Measurements from ENCODE around the gene KCNH1.

DNA sequence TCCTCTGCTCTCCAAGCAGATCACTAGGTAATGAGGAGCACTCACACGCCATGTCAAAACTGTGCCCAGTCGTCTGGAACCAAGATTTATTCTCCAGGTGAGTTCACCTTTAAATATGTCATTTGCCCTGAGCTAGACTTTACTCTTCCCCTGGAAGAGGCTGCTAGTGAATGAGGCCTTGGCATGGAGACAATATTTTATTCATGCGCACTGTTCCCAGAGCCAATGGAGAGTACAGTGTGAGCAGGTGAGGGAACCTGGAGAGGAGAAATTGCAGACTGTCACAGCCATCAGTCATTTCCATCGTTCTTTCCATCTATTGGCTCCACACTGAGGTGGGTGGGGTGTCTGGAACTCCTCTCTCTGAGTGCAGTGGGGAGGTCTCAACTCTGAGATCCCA lies 333.6 kb downstream of the KCNH1 start:
- TF ChIP-seq, protein P1, sequence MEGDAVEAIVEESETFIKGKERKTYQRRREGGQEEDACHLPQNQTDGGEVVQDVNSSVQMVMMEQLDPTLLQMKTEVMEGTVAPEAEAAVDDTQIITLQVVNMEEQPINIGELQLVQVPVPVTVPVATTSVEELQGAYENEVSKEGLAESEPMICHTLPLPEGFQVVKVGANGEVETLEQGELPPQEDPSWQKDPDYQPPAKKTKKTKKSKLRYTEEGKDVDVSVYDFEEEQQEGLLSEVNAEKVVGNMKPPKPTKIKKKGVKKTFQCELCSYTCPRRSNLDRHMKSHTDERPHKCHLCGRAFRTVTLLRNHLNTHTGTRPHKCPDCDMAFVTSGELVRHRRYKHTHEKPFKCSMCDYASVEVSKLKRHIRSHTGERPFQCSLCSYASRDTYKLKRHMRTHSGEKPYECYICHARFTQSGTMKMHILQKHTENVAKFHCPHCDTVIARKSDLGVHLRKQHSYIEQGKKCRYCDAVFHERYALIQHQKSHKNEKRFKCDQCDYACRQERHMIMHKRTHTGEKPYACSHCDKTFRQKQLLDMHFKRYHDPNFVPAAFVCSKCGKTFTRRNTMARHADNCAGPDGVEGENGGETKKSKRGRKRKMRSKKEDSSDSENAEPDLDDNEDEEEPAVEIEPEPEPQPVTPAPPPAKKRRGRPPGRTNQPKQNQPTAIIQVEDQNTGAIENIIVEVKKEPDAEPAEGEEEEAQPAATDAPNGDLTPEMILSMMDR (IDR thresholded peaks at IDR 0.05 in 2 of 3, conservative IDR thresholded peaks at IDR 0.05 in 1 of 3; ENCODE audit: borderline replicate concordance in 1 of 3, insufficient read depth in 1 of 3, low read depth in 2 of 3, low read length in 2 of 3) = no peak
- TF ChIP-seq RAD21 (IDR thresholded peaks at IDR 0.05; ENCODE audit: low read depth) (no peak), CEBPB (IDR thresholded peaks at IDR 0.05; ENCODE audit: low read depth) (no peak)

All from HCT116 (cell line).